Memory B cell (primary cell): ENCODE data around the gene TRPM6.

Experiments used
- ATAC-seq: fragments of 150-1000 bp; cut with Tn5 transposase; 2 replicates; pipeline ENCODE4 v1.10.0; 2021; ENCODE audit warnings: low read depth, mild to moderate bottlenecking, moderate library complexity
- DNase-seq, 2 donors: peaks; one replicate each; pipeline ENCODE4 v3.0.0; 2022; ENCODE audit warnings: low spot score in 2 of 2
- H3K27ac Mint-ChIP-seq: one replicate; pipeline ENCODE4 v1.8.0; 2022; ENCODE audit warnings: mild to moderate bottlenecking, moderate library complexity, mixed read lengths
- H3K27me3 Mint-ChIP-seq: one replicate; pipeline ENCODE4 v1.8.0; 2022; ENCODE audit warnings: mixed read lengths
- H3K36me3 Mint-ChIP-seq: one replicate; pipeline ENCODE4 v1.8.0; 2022; ENCODE audit warnings: mild to moderate bottlenecking, mixed read lengths
- H3K4me1 Mint-ChIP-seq: one replicate; pipeline ENCODE4 v1.8.0; 2022; ENCODE audit warnings: mixed read lengths
- H3K4me3 Mint-ChIP-seq: one replicate; pipeline ENCODE4 v1.8.0; 2022; ENCODE audit warnings: mild to moderate bottlenecking, moderate library complexity, mixed read lengths
- H3K9me3 Mint-ChIP-seq: one replicate; pipeline ENCODE4 v1.8.0; 2022; ENCODE audit warnings: mixed read lengths

Gene TRPM6

GRCh38 chr9:74742191-74742790 is 145.4 kb downstream of the TRPM6 start:
- ATAC-seq (no peak), DNase-seq (no peak)
- H3K9me3 Mint-ChIP-seq, result no peaks in the 10 kb centered on the region
- no peak overlapping the region for H3K27ac Mint-ChIP-seq
- H3K4me3 Mint-ChIP-seq, result no peak overlapping the region
- H3K4me1 Mint-ChIP-seq, result no peaks in the 10 kb centered on the region
- H3K36me3 Mint-ChIP-seq, result peaks cover 2% of the 10 kb centered on the region
- peaks cover 17% of the 10 kb centered on the region for H3K27me3 Mint-ChIP-seq

- Mint-ChIP-seq H3K4me3 (no peak overlapping the region), H3K36me3 (no peaks in the 10 kb centered on the region), H3K4me1 (no peaks in the 10 kb centered on the region), H3K9me3 (no peaks in the 10 kb centered on the region), H3K27me3 (peaks cover 4% of the 10 kb centered on the region), H3K27ac (no peak overlapping the region)
- no peak for DNase-seq
- no peak for ATAC-seq
Observed at GRCh38 chr9:74736646-74737045, 151.1 kb downstream of the TRPM6 start.

GRCh38 chr9:74735761-74736160 is 152.0 kb downstream of the TRPM6 start:
- H3K36me3 Mint-ChIP-seq, result no peaks in the 10 kb centered on the region
- no peaks in the 10 kb centered on the region for H3K9me3 Mint-ChIP-seq
- peaks cover 4% of the 10 kb centered on the region for H3K27me3 Mint-ChIP-seq
- ATAC-seq, result no peak
- no peak overlapping the region for H3K27ac Mint-ChIP-seq
- DNase-seq, result no peak
- no peak overlapping the region for H3K4me3 Mint-ChIP-seq
- H3K4me1 Mint-ChIP-seq, result no peaks in the 10 kb centered on the region

GRCh38 chr9:74729136-74729695 is 158.5 kb downstream of the TRPM6 start:
- no peaks in the 10 kb centered on the region for H3K4me1 Mint-ChIP-seq
- no peaks in the 10 kb centered on the region for H3K9me3 Mint-ChIP-seq
- H3K36me3 Mint-ChIP-seq, result no peaks in the 10 kb centered on the region
- DNase-seq, result no peak
- no peak overlapping the region for H3K27ac Mint-ChIP-seq
- no peak for ATAC-seq
- peaks cover 4% of the 10 kb centered on the region for H3K27me3 Mint-ChIP-seq
- no peak overlapping the region for H3K4me3 Mint-ChIP-seq

- Mint-ChIP-seq H3K4me1 (no peaks in the 10 kb centered on the region), H3K27ac (no peak overlapping the region), H3K27me3 (peaks cover 4% of the 10 kb centered on the region), H3K4me3 (no peak overlapping the region), H3K9me3 (no peaks in the 10 kb centered on the region), H3K36me3 (no peaks in the 10 kb centered on the region)
- DNase-seq, result no peak
- ATAC-seq, result no peak
Observed at GRCh38 chr9:74728176-74728575, 159.5 kb downstream of the TRPM6 start.

- Mint-ChIP-seq H3K36me3 (no peaks in the 10 kb centered on the region), H3K4me1 (no peaks in the 10 kb centered on the region), H3K9me3 (no peaks in the 10 kb centered on the region), H3K27me3 (peaks cover 4% of the 10 kb centered on the region), H3K27ac (no peak overlapping the region), H3K4me3 (no peak overlapping the region)
- ATAC-seq, result no peak
- DNase-seq, result no peak
Observed at GRCh38 chr9:74726581-74726980, 161.1 kb downstream of the TRPM6 start.

- no peak for ATAC-seq
- Mint-ChIP-seq H3K27ac (no peak overlapping the region), H3K9me3 (no peaks in the 10 kb centered on the region), H3K4me3 (no peak overlapping the region), H3K27me3 (peaks cover 6% of the 10 kb centered on the region), H3K36me3 (no peaks in the 10 kb centered on the region), H3K4me1 (no peaks in the 10 kb centered on the region)
- DNase-seq, result no peak
Observed at GRCh38 chr9:74724317-74724716, 163.4 kb downstream of the TRPM6 start.

GRCh38 chr9:74721696-74722660 is 165.7 kb downstream of the TRPM6 start:
- no peaks in the 10 kb centered on the region for H3K4me1 Mint-ChIP-seq
- H3K4me3 Mint-ChIP-seq, result no peak overlapping the region
- DNase-seq, result no peak
- H3K9me3 Mint-ChIP-seq, result peaks cover 2% of the 10 kb centered on the region
- no peak overlapping the region for H3K27ac Mint-ChIP-seq
- ATAC-seq, result no peak
- H3K36me3 Mint-ChIP-seq, result no peaks in the 10 kb centered on the region
- H3K27me3 Mint-ChIP-seq, result peaks cover 11% of the 10 kb centered on the region

- ATAC-seq (no peak), DNase-seq (no peak)
- H3K4me3 Mint-ChIP-seq, result no peak overlapping the region
- H3K9me3 Mint-ChIP-seq, result peaks cover 2% of the 10 kb centered on the region
- H3K27me3 Mint-ChIP-seq, result peaks cover 7% of the 10 kb centered on the region
- H3K4me1 Mint-ChIP-seq, result no peaks in the 10 kb centered on the region
- H3K36me3 Mint-ChIP-seq, result no peaks in the 10 kb centered on the region
- no peak overlapping the region for H3K27ac Mint-ChIP-seq
Observed at GRCh38 chr9:74719306-74719705, 168.4 kb downstream of the TRPM6 start.

GRCh38 chr9:74718709-74719108 is 169.0 kb downstream of the TRPM6 start:
- Mint-ChIP-seq H3K27ac (no peak overlapping the region), H3K36me3 (no peaks in the 10 kb centered on the region), H3K27me3 (peaks cover 9% of the 10 kb centered on the region), H3K4me3 (no peak overlapping the region), H3K9me3 (peaks cover 2% of the 10 kb centered on the region), H3K4me1 (no peaks in the 10 kb centered on the region)
- ATAC-seq, result no peak
- DNase-seq, result no peak

GRCh38 chr9:74711341-74711740 is 176.4 kb downstream of the TRPM6 start:
- no peaks in the 10 kb centered on the region for H3K9me3 Mint-ChIP-seq
- peaks cover 6% of the 10 kb centered on the region for H3K27me3 Mint-ChIP-seq
- no peaks in the 10 kb centered on the region for H3K36me3 Mint-ChIP-seq
- H3K4me1 Mint-ChIP-seq, result no peaks in the 10 kb centered on the region
- ATAC-seq, result no peak
- H3K4me3 Mint-ChIP-seq, result no peak overlapping the region
- no peak overlapping the region for H3K27ac Mint-ChIP-seq
- DNase-seq, result no peak

- peaks cover 8% of the 10 kb centered on the region for H3K27me3 Mint-ChIP-seq
- peaks cover 2% of the 10 kb centered on the region for H3K9me3 Mint-ChIP-seq
- DNase-seq (no peak), ATAC-seq (no peak)
- no peaks in the 10 kb centered on the region for H3K4me1 Mint-ChIP-seq
- H3K4me3 Mint-ChIP-seq, result no peak overlapping the region
- H3K36me3 Mint-ChIP-seq, result no peaks in the 10 kb centered on the region
- H3K27ac Mint-ChIP-seq, result no peak overlapping the region
Observed at GRCh38 chr9:74697535-74697934, 190.2 kb downstream of the TRPM6 start.

GRCh38 chr9:74696520-74696919 is 191.2 kb downstream of the TRPM6 start:
- H3K27ac Mint-ChIP-seq, result no peak overlapping the region
- no peaks in the 10 kb centered on the region for H3K4me1 Mint-ChIP-seq
- H3K4me3 Mint-ChIP-seq, result no peak overlapping the region
- H3K9me3 Mint-ChIP-seq, result peaks cover 2% of the 10 kb centered on the region
- ATAC-seq (no peak), DNase-seq (no peak)
- peaks cover 7% of the 10 kb centered on the region for H3K27me3 Mint-ChIP-seq
- H3K36me3 Mint-ChIP-seq, result no peaks in the 10 kb centered on the region

- no peak for DNase-seq
- Mint-ChIP-seq H3K36me3 (no peaks in the 10 kb centered on the region), H3K27me3 (no peaks in the 10 kb centered on the region), H3K9me3 (no peaks in the 10 kb centered on the region), H3K27ac (no peak overlapping the region), H3K4me3 (no peak overlapping the region), H3K4me1 (no peaks in the 10 kb centered on the region)
- no peak for ATAC-seq
Observed at GRCh38 chr9:74691058-74691457, 196.7 kb downstream of the TRPM6 start.
